GM23338 (cell line): ENCODE data around the gene LRRFIP1. TPM values are rescaled to one million over a fixed set of nuclear protein-coding genes. Genes with fewer than 3 reads are reported as not detected.
A peak's percentile ranks its signal among the peaks of the same experiment; 100 is the strongest.

Source experiments
- ATAC-seq: fragments of 200-7000 bp; cut with Tn5 transposase; 3 replicates; pipeline ENCODE4 v1.9.1; 2020
- DNase-seq: peaks from one replicate; pipeline ENCODE4 v3.0.0-alpha.2; 2015; ENCODE audit warnings: low spot score
- H2AFZ ChIP-seq: fragments of 200-600 bp; sonication (generic); 2 replicates; pipeline ENCODE4 v1.8.0; 2016; ENCODE audit warnings: antibody characterized with exemption, mild to moderate bottlenecking, moderate library complexity
- H3F3A ChIP-seq: fragments of 200-600 bp; sonication (generic); replicated peaks from 2 replicates; pipeline ENCODE4 v1.8.0; 2017; ENCODE audit warnings: antibody characterized with exemption, mixed run types, low read depth
- H3K27ac ChIP-seq: fragments of 200-600 bp; sonication (generic); 2 replicates; pipeline ENCODE4 v1.6.1; 2016; ENCODE audit warnings: low read depth
- H3K27me3 ChIP-seq: fragments of 200-600 bp; sonication (generic); 2 replicates; pipeline ENCODE4 v1.8.0; 2016; ENCODE audit warnings: mild to moderate bottlenecking, mixed run types, moderate library complexity; ENCODE audit not compliant: insufficient read depth
- H3K36me3 ChIP-seq: fragments of 200-600 bp; sonication (generic); 2 replicates; pipeline ENCODE4 v1.8.0; 2016; ENCODE audit warnings: mild to moderate bottlenecking; ENCODE audit not compliant: insufficient read depth
- H3K4me1 ChIP-seq: fragments of 200-600 bp; sonication (generic); 2 replicates; pipeline ENCODE4 v1.8.0; 2016; ENCODE audit warnings: mild to moderate bottlenecking, moderate library complexity; ENCODE audit not compliant: insufficient read depth
- H3K4me2 ChIP-seq: fragments of 200-600 bp; sonication (generic); 2 replicates; pipeline ENCODE4 v1.7.1; 2017; ENCODE audit warnings: mixed run types
- H3K4me3 ChIP-seq: fragments of 200-600 bp; sonication (generic); 2 replicates; pipeline ENCODE4 v1.6.1; 2016; ENCODE audit warnings: mixed run types
- H3K79me2 ChIP-seq: fragments of 200-600 bp; sonication (generic); replicated peaks from 2 replicates; pipeline ENCODE4 v1.8.0; 2017; ENCODE audit warnings: mild to moderate bottlenecking; ENCODE audit not compliant: insufficient read depth
- H3K9me2 ChIP-seq: fragments of 200-600 bp; sonication (generic); 2 replicates; pipeline ENCODE4 v1.8.0; 2017; ENCODE audit not compliant: insufficient read depth
- H4K20me1 ChIP-seq: fragments of 200-600 bp; sonication (generic); replicated peaks from 2 replicates; pipeline ENCODE4 v1.8.0; 2017; ENCODE audit warnings: mild to moderate bottlenecking; ENCODE audit not compliant: insufficient read depth
- H3K27ac Mint-ChIP-seq: 2 replicates; pipeline ENCODE4 v1.8.0; 2020; ENCODE audit warnings: inconsistent platforms, mild to moderate bottlenecking, moderate library complexity, mixed read lengths
- H3K27me3 Mint-ChIP-seq: 3 replicates; pipeline ENCODE4 v1.8.0; 2022; ENCODE audit warnings: low read depth, mild to moderate bottlenecking, moderate library complexity, mixed read lengths, inconsistent platforms; ENCODE audit not compliant: insufficient read depth, poor library complexity
- H3K36me3 Mint-ChIP-seq: 3 replicates; pipeline ENCODE4 v1.8.0; 2021; ENCODE audit warnings: low read depth, mild to moderate bottlenecking, inconsistent platforms, moderate library complexity, mixed read lengths
- H3K4me1 Mint-ChIP-seq: 3 replicates; pipeline ENCODE4 v1.8.0; 2020; ENCODE audit warnings: mild to moderate bottlenecking, inconsistent platforms, mixed read lengths
- H3K4me3 Mint-ChIP-seq: 3 replicates; pipeline ENCODE4 v1.8.0; 2021; ENCODE audit warnings: moderate library complexity, mild to moderate bottlenecking, inconsistent platforms, mixed read lengths
- H3K9me3 Mint-ChIP-seq: 3 replicates; pipeline ENCODE4 v1.8.0; 2020; ENCODE audit warnings: moderate library complexity, mild to moderate bottlenecking, inconsistent platforms, mixed read lengths
- CREB1 ChIP-seq: fragments of 250-450 bp; sonication (Bioruptor Pico); IDR thresholded peaks from 2 replicates; pipeline ENCODE4 v1.5.0; 2020; ENCODE audit warnings: low read depth, mild to moderate bottlenecking, moderate library complexity
- CTCF ChIP-seq, 2 experiments: fragments of 200-600 bp in 1 of 2; sonication (generic) in 1 of 2; conservative IDR thresholded peaks; 2 replicates each; pipeline versions ENCODE4 v1.5.1 to v1.6.1; 2016 to 2017; ENCODE audit warnings: antibody characterized with exemption in 2 of 2, low read depth in 2 of 2, mild to moderate bottlenecking in 2 of 2, moderate library complexity in 1 of 2
- EZH2 ChIP-seq: fragments of 200-600 bp; sonication (generic); IDR thresholded peaks from one replicate; pipeline ENCODE4 v1.8.0; 2017; ENCODE audit warnings: antibody characterized with exemption, mild to moderate bottlenecking, low read depth; ENCODE audit not compliant: unreplicated experiment
- POLR2AphosphoS5 ChIP-seq: IDR thresholded peaks from 2 replicates; pipeline ENCODE4 v1.6.1; 2016; ENCODE audit warnings: antibody characterized with exemption, low read depth
- REST ChIP-seq: IDR thresholded peaks from one replicate; pipeline ENCODE4 v1.6.1; 2018; ENCODE audit warnings: antibody characterized with exemption; ENCODE audit not compliant: unreplicated experiment
- STAT1 ChIP-seq: IDR thresholded peaks from one replicate; pipeline ENCODE4 v1.6.1; 2016; ENCODE audit warnings: antibody characterized with exemption; ENCODE audit not compliant: unreplicated experiment
- ZNF114 ChIP-seq: fragments of 250-450 bp; sonication (Bioruptor Pico); IDR thresholded peaks from 2 replicates; pipeline ENCODE4 v1.5.0; 2020; ENCODE audit warnings: mild to moderate bottlenecking, moderate library complexity
- ZNF331 ChIP-seq: fragments of 250-450 bp; sonication (Bioruptor Pico); IDR thresholded peaks from 2 replicates; pipeline ENCODE4 v1.5.0; 2020; ENCODE audit warnings: low read depth, mild to moderate bottlenecking, moderate library complexity
- ZNF462 ChIP-seq: fragments of 250-450 bp; sonication (Bioruptor Pico); IDR thresholded peaks from 2 replicates; pipeline ENCODE4 v1.5.0; 2020; ENCODE audit warnings: mild to moderate bottlenecking, moderate library complexity
- polyA plus RNA-seq: library from polyadenylated mRNA; unstranded; fragments of >200 nt; fragmentation: Nextera tagmentation; extraction: Ambion mirVana; gene quantifications from 2 replicates; pipeline ENCODE4 v1.2.1, GENCODE V29; 2016
- total RNA-seq: library from RNA; depleted of rRNA; stranded (reverse); fragments of >200 nt; shearing (Covaris generic); gene quantifications from 2 replicates; pipeline ENCODE4 v1.2.3, GENCODE V29; 2014

Gene LRRFIP1
- total and polyA plus RNA-seq, 2 experiments from 2014 or later = 59.6 to 178 TPM

- Histone ChIP-seq H4K20me1 (peaks cover 21% of the 10 kb centered on the region), H2AFZ (no peak overlapping the region), H3K4me1 (peaks cover 43% of the 10 kb centered on the region), H3K36me3 (no peaks in the 10 kb centered on the region), H3K9me2 (no peaks in the 10 kb centered on the region), H3K79me2 (peaks cover 80% of the 10 kb centered on the region), H3F3A (no peaks in the 10 kb centered on the region), H3K4me3 (no peak overlapping the region), H3K27ac (peak overlapping the region; percentile 83), H3K27me3 (no peaks in the 10 kb centered on the region), H3K4me2 (peak overlapping the region; percentile 37; the same call in 1 of the 2 replicates)
- peaks cover 3% of the 10 kb centered on the region for H3K27me3 Mint-ChIP-seq
- peak overlapping the region; percentile 86 for H3K27ac Mint-ChIP-seq
- H3K9me3 Mint-ChIP-seq = no peaks in the 10 kb centered on the region
- TF ChIP-seq POLR2AphosphoS5 (no peak), CTCF (conservative IDR thresholded peaks at IDR 0.05; ENCODE audit: low read depth in 2 of 2) (no peak), REST (no peak), ZNF331 (no peak), ZNF462 (CRISPR knock-in tag) (no peak), EZH2 (no peak), ZNF114 (CRISPR knock-in tag) (no peak), STAT1 (no peak), CREB1 (CRISPR knock-in tag) (no peak)
- peaks cover 66% of the 10 kb centered on the region for H3K4me1 Mint-ChIP-seq
- H3K4me3 Mint-ChIP-seq = 0 out of 3 replicates have a peak overlapping the region, but pooled peaks have one; percentile 4
- ATAC-seq (peak; percentile 44), DNase-seq (no peak)
- peaks cover 7% of the 10 kb centered on the region for H3K36me3 Mint-ChIP-seq
Observed at GRCh38 chr2:237715459-237715947, 88.1 kb downstream of the LRRFIP1 start.
